Panc1 (cell line): ENCODE data around the gene ELK3. TPM values are rescaled to one million over a fixed set of nuclear protein-coding genes. Genes with fewer than 3 reads are reported as not detected.

Experiments used
- ATAC-seq: fragments of 200-7000 bp; cut with Tn5 transposase; 2 replicates; pipeline ENCODE4 v1.9.1; 2020; ENCODE audit warnings: mild to moderate bottlenecking, moderate library complexity
- BruUV-seq: library from RNA; stranded (reverse); fragments of 400-500 nt; replicated peaks from 2 replicates; lab custom pipeline; 2021; lab: Mats Ljungman, UMichigan
- CTCF ChIA-PET: fragments of 300-600 bp; sonication (Branson Sonifier 250); formaldehyde crosslinking; loops from one replicate; lab custom pipeline; 2022; ENCODE audit warnings: antibody characterized with exemption; lab: Charles Lee
- POLR2A ChIA-PET: fragments of 300-600 bp; sonication (Branson Sonifier 250); formaldehyde crosslinking; loops from one replicate; lab custom pipeline; 2022; ENCODE audit warnings: antibody characterized with exemption; lab: Charles Lee
- DNase-seq: peaks from one replicate; pipeline ENCODE4 v3.0.0-alpha.2; 2010; ENCODE audit warnings: low read depth, low spot score
- H3K27ac ChIP-seq: 2 replicates; pipeline ENCODE4 v1.5.1; 2011; ENCODE audit warnings: mild to moderate bottlenecking, low read length, inconsistent platforms
- H3K27me3 ChIP-seq: fragments of 200-500 bp; sonication (Bioruptor generic); 2 replicates; pipeline ENCODE4 v1.6.0; 2014; ENCODE audit warnings: low read length, inconsistent platforms; ENCODE audit not compliant: control insufficient read depth, insufficient read depth
- H3K36me3 ChIP-seq: fragments of 200-500 bp; sonication (Bioruptor generic); 2 replicates; pipeline ENCODE4 v1.5.1; 2014; ENCODE audit warnings: inconsistent platforms, mild to moderate bottlenecking, low read length, moderate library complexity; ENCODE audit not compliant: control insufficient read depth, insufficient read depth
- H3K4me1 ChIP-seq: 2 replicates; pipeline ENCODE4 v1.5.1; 2011; ENCODE audit warnings: inconsistent platforms, mild to moderate bottlenecking, low read length, moderate library complexity; ENCODE audit not compliant: control insufficient read depth, insufficient read depth
- H3K4me3 ChIP-seq, 2 experiments: 2 replicates each; pipeline ENCODE4 v1.5.1; 2011 to 2012; ENCODE audit warnings: low read depth in 2 of 2, low read length in 2 of 2, mild to moderate bottlenecking in 2 of 2, inconsistent platforms in 1 of 2, moderate library complexity in 1 of 2
- H3K9me3 ChIP-seq: fragments of 200-500 bp; sonication (Bioruptor generic); 2 replicates; pipeline ENCODE4 v1.5.1; 2014; ENCODE audit warnings: low read depth, mild to moderate bottlenecking, inconsistent platforms, low read length, moderate library complexity; ENCODE audit not compliant: control insufficient read depth, insufficient read depth
- CTCF ChIP-seq: fragments of 450-650 bp; IDR thresholded peaks from 2 replicates; pipeline ENCODE4 v1.5.1; 2017; ENCODE audit warnings: mild to moderate bottlenecking
- POLR2AphosphoS5 ChIP-seq: IDR thresholded peaks from 2 replicates; pipeline ENCODE4 v1.6.1; 2012; ENCODE audit warnings: mild to moderate bottlenecking, low read depth, low read length, moderate library complexity
- REST ChIP-seq, 2 experiments: IDR thresholded peaks; 2 replicates each; pipeline ENCODE4 v1.6.1; 2011 to 2012; ENCODE audit warnings: low read depth in 2 of 2, control low read depth in 1 of 2, low read length in 1 of 2, mild to moderate bottlenecking in 1 of 2, moderate library complexity in 1 of 2; ENCODE audit not compliant: insufficient read depth in 1 of 2
- SIN3A ChIP-seq: IDR thresholded peaks from 2 replicates; pipeline ENCODE4 v1.6.1; 2012; ENCODE audit warnings: low read depth, mild to moderate bottlenecking, low read length, moderate library complexity, borderline replicate concordance; ENCODE audit not compliant: insufficient read depth
- TCF7L2 ChIP-seq: IDR thresholded peaks from 2 replicates; pipeline ENCODE4 v1.6.1; 2011; ENCODE audit warnings: mild to moderate bottlenecking, low read depth, low read length, inconsistent platforms
- in situ Hi-C: cut with HindIII; loops from 2 replicates; pipeline ENCODE4 v1.10.0; 2016; ENCODE audit warnings: low sequenced_read_pairs, low pct_unique_long_range_greater_than_20kb
- intact Hi-C: fragments of 100-400 bp; cut with micrococcal nuclease; formaldehyde crosslinking; loops from one replicate; pipeline ENCODE4 v1.10.0; 2022; ENCODE audit not compliant: unreplicated experiment
- total RNA-seq: library from RNA; stranded (reverse); gene quantifications from one replicate; pipeline ENCODE4 v1.2.1, GENCODE V29; 2021; ENCODE audit not compliant: unreplicated experiment

The ELK3 gene
- total RNA-seq, 1 experiment from 2014 or later, result 25.1 TPM

GRCh38 chr12:96213869-96214268, 19.7 kb downstream of the ELK3 start:
- Histone ChIP-seq H3K27me3 (no peaks in the 10 kb centered on the region), H3K4me1 (peaks cover 7% of the 10 kb centered on the region), H3K4me3 (no peak overlapping the region), H3K9me3 (no peaks in the 10 kb centered on the region), H3K27ac (no peak overlapping the region), H3K36me3 (no peaks in the 10 kb centered on the region)
- ChIA-PET CTCF (interaction anchor here (0.6 to 1.2 kb wide), 3 partner anchors 10 to 178 kb away, joined by 3 to 6 read pairs (median 4); no protein-coding TSS in a partner anchor), POLR2A (no interaction called here)
- DNase-seq (no peak), ATAC-seq (no peak)
- in situ Hi-C loops, result no loop called here
- intact Hi-C loops, result no loop called here
- BruUV-seq, result no TSS peak
- no peak for TF ChIP-seq SIN3A
- TF ChIP-seq TCF7L2, result no peak
- TF ChIP-seq REST (IDR thresholded peaks at IDR 0.05; ENCODE audit: insufficient read depth in 1 of 2, low read depth in 2 of 2, low read length in 1 of 2), result no peak
- TF ChIP-seq CTCF, result no peak
- TF ChIP-seq POLR2AphosphoS5, result no peak

- ATAC-seq (no peak), DNase-seq (no peak)
- BruUV-seq, result no TSS peak
- H3K4me3 ChIP-seq, result no peak overlapping the region
- H3K36me3 ChIP-seq, result no peaks in the 10 kb centered on the region
- H3K27ac ChIP-seq, result no peak overlapping the region
- H3K27me3 ChIP-seq, result no peaks in the 10 kb centered on the region
- no peaks in the 10 kb centered on the region for H3K9me3 ChIP-seq
- intact Hi-C loops (loop anchor here (1.0 to 5.0 kb wide), 3 partner anchors 154 to 301 kb away; partner anchors contain the start of gene CDK17), in situ Hi-C loops (no loop called here)
- TF ChIP-seq SIN3A, result no peak
- ChIA-PET POLR2A (no interaction called here), CTCF (interaction anchor here (0.6 to 1.5 kb wide), 5 partner anchors 148 to 301 kb away, joined by 3 to 6 read pairs (median 4); no protein-coding TSS in a partner anchor)
- H3K4me1 ChIP-seq, result peaks cover 18% of the 10 kb centered on the region
Observed at GRCh38 chr12:96215919-96216273, 21.7 kb downstream of the ELK3 start.

- Histone ChIP-seq H3K27ac (peak overlapping the region; percentile 89), H3K4me1 (peaks cover 18% of the 10 kb centered on the region), H3K4me3 (peak overlapping the region; percentile 21 to 49), H3K9me3 (no peaks in the 10 kb centered on the region), H3K27me3 (no peaks in the 10 kb centered on the region), H3K36me3 (no peaks in the 10 kb centered on the region)
- ATAC-seq, result peak; percentile 36
- no peak for DNase-seq
- CTCF ChIA-PET, result interaction anchor here (0.7 kb wide), 1 partner anchor 17 kb away, joined by 4 read pairs; no protein-coding TSS in a partner anchor
- POLR2A ChIA-PET, result interaction anchor here (0.6 kb wide), 1 partner anchor 187 kb away, joined by 3 read pairs; no protein-coding TSS in a partner anchor
- intact Hi-C loops (loop anchor here (5.0 kb wide), 2 partner anchors 183 to 298 kb away; partner anchors contain the start of gene CDK17), in situ Hi-C loops (no loop called here)
- TF ChIP-seq CTCF, result no peak
- TF ChIP-seq POLR2AphosphoS5, result no peak
- no peak for TF ChIP-seq SIN3A
- TF ChIP-seq TCF7L2, result no peak
- no peak for TF ChIP-seq REST (IDR thresholded peaks at IDR 0.05; ENCODE audit: insufficient read depth in 1 of 2, low read depth in 2 of 2, low read length in 1 of 2)
- BruUV-seq, result no TSS peak
Observed at GRCh38 chr12:96218989-96219678, 25.0 kb downstream of the ELK3 start.
